GM21526 (cell line): ENCODE data around the gene HOXB2.

Experiments used
- ATAC-seq: cut with Tn5 transposase; IDR thresholded peaks from one replicate; pipeline ENCODE4 v1.9.1; 2021; ENCODE audit warnings: moderate library complexity; ENCODE audit not compliant: unreplicated experiment, low FRiP score

Gene HOXB2

GRCh38 chr17:48499735-48500434 lies 45.0 kb downstream of the HOXB2 start:
- no peak for ATAC-seq

DNA sequence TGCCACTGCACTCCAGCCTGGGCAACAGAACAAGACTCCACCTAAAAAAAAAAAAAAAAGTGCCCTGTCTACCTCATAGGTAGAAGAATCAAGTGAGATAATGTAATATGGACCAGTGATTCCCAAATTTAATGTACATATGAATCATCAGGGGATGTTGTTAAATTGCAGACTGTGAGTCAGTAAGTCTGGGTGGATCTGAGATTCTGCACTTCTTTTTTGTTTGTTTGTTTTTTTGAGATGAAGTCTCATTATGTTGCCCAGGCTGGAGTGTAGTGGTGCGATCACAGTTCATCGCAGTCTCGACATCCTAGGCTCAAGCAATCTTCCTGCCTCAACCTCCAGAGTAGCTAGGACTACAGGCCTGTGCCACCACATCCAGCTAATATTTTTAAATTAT lies 45.7 kb downstream of the HOXB2 start:
- no peak for ATAC-seq

DNA sequence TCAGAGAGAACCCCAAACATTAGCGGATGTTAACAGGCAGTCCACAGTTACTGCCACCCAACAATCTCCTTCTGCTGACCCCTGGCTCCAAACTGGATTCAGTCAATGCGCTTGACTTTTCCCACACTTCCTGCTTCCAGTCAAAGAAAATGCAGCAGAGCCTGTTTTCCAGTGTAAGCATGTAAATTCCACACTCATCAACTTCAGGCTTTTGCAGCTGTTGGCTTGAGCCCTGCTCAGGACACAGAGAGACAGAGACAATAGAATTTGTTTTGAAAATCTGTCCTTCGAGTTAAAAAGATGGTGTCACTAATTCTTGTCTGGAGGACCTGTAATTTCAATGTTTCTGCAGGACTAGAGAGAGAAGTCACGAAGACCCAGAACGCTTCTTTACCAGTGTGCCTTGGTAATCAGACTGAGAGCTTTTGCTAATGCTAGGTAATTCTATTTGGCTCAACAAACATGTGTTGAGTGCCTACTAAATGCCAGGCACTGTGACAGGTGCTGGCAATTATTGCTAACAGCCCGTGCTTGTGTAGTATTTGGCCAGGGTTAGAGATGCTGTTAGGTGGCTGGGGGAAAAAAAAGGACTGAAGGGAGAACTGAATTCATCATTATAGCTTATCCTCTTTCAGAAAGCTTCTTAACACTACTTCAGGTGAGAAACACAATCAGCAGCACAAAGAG lies 46.6 kb downstream of the HOXB2 start:
- ATAC-seq: no peak

- no peak for ATAC-seq
Observed at GRCh38 chr17:48497103-48497502, 47.8 kb downstream of the HOXB2 start.

GRCh38 chr17:48494335-48494734 lies 50.6 kb downstream of the HOXB2 start:
- ATAC-seq: no peak
